Brain microvascular endothelial cell (primary cell): ENCODE measurements around the gene CKMT2.

Experiments
- DNase-seq: peaks from one replicate; pipeline ENCODE4 v3.0.0-alpha.2; 2020
- H3K27ac ChIP-seq: fragments of 250-450 bp; sonication (Bioruptor Pico); 2 replicates; pipeline ENCODE4 v1.5.1; 2020; ENCODE audit warnings: mild to moderate bottlenecking, moderate library complexity
- H3K27me3 ChIP-seq: fragments of 250-450 bp; sonication (Bioruptor Pico); replicated peaks from 2 replicates; pipeline ENCODE4 v1.5.1; 2020; ENCODE audit warnings: mild to moderate bottlenecking
- H3K36me3 ChIP-seq: fragments of 250-450 bp; sonication (Bioruptor Pico); replicated peaks from 2 replicates; pipeline ENCODE4 v1.5.1; 2020; ENCODE audit warnings: mild to moderate bottlenecking
- H3K4me3 ChIP-seq: 2 replicates; pipeline ENCODE4 v1.5.1; 2011; ENCODE audit warnings: low read depth, mild to moderate bottlenecking, control low read depth, low read length, moderate library complexity
- in situ Hi-C: cut with HindIII; loops from 2 replicates; pipeline ENCODE4 v1.10.0; 2017; ENCODE audit warnings: low sequenced_read_pairs, low pct_ligation_motif_present
- TF ChIP-seq, protein P1 (sequence below): IDR thresholded peaks from 2 replicates; pipeline ENCODE4 v1.5.1; 2011; ENCODE audit warnings: low read depth, mild to moderate bottlenecking, moderate library complexity, low read length, control low read depth, inconsistent platforms; ENCODE audit errors: missing control alignments

The CKMT2 gene

DNA sequence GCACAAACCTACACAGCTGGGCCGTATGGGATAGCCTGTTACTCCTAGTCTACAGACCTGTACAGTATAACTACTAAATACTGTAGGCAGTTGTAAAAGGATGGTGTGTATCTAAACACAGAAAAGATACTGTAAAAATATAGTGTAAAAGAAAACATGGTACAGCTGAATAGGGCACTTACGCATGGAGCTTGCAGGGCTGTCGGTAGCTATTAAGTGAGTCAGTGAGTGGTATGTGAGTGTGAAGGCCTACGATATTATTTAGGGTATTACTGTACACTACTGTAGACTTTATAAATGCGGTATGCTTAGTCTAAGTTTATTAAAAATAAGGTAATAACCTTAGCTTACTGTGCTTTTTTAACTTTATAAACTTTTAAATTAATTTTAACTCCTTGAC is 69.5 kb downstream of the CKMT2 start:
- H3K4me3 ChIP-seq: peak overlapping the region; percentile 94
- in situ Hi-C loops: no loop called here
- DNase-seq: peak; percentile 14

DNA sequence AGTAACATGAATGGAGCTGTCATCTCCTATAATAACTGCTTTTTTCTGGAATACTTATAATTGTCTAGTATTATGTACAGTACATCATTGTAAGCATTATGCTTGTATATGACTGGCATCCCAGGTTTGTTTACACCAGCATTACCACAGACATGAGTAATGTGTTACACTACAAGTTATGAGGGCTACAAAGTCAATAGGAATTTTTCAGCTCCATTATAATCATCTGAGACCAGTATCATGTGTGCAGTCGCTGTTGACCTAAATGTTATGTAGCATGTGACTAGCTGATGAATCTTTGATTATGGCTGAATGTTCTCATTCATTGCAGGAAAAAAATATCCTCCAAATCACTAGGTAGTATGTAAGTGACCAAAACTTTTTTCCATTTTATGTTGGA is 70.4 kb downstream of the CKMT2 start:
- Histone ChIP-seq H3K27ac (peak overlapping the region; percentile 54), H3K27me3 (no peaks in the 10 kb centered on the region), H3K4me3 (no peak overlapping the region), H3K36me3 (peaks cover 7% of the 10 kb centered on the region)
- DNase-seq: peak; percentile 65
- in situ Hi-C loops: no loop called here
- TF ChIP-seq, protein P1, sequence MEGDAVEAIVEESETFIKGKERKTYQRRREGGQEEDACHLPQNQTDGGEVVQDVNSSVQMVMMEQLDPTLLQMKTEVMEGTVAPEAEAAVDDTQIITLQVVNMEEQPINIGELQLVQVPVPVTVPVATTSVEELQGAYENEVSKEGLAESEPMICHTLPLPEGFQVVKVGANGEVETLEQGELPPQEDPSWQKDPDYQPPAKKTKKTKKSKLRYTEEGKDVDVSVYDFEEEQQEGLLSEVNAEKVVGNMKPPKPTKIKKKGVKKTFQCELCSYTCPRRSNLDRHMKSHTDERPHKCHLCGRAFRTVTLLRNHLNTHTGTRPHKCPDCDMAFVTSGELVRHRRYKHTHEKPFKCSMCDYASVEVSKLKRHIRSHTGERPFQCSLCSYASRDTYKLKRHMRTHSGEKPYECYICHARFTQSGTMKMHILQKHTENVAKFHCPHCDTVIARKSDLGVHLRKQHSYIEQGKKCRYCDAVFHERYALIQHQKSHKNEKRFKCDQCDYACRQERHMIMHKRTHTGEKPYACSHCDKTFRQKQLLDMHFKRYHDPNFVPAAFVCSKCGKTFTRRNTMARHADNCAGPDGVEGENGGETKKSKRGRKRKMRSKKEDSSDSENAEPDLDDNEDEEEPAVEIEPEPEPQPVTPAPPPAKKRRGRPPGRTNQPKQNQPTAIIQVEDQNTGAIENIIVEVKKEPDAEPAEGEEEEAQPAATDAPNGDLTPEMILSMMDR: no peak

More for the DNA sequence above, 69.5 kb downstream of the CKMT2 start:
- H3K27ac ChIP-seq: peak overlapping the region; percentile 96
- no peaks in the 10 kb centered on the region for H3K27me3 ChIP-seq
- TF ChIP-seq, protein P1: no peak
- peaks cover 7% of the 10 kb centered on the region for H3K36me3 ChIP-seq

DNA sequence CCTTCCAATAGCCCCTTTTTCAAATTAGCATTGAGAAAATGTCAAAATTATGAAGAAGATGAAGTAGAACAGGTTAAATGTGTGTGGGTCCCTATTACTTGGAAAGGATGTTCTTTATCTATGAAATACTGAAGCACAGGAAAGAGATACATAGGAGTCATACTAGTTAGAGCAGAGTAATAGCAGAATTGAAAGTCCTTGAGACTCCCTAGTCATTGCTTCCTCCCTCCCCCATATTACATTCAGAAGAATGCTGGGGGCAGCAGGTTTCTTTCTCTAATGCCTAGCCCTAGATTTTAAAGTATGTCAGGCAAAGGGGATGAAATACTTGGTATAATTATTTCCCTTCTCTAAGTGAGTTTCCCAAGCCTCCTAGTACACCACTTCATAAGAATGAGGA is 72.7 kb downstream of the CKMT2 start:
- TF ChIP-seq, protein P1: no peak
- Histone ChIP-seq H3K27me3 (no peaks in the 10 kb centered on the region), H3K27ac (no peak overlapping the region), H3K36me3 (peaks cover 11% of the 10 kb centered on the region), H3K4me3 (no peak overlapping the region)
- in situ Hi-C loops: no loop called here
- DNase-seq: no peak

DNA sequence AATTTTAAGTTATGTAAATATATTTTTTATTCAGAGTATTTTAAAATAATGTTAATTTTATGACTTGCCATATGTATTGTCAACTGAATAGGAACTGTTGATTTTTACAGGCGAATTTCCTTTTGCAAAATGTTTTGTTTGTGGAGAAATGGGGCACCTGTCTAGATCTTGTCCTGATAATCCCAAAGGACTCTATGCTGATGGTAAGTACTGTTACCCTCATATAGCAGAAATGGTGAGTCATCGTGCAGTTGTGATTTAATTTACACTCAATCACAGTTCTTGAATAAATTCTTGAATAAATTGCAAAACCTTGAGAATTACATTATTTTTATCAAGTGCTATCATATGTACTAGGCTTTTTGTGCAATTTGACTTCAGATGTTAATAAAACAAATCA is 75.7 kb downstream of the CKMT2 start:
- Histone ChIP-seq H3K27me3 (no peaks in the 10 kb centered on the region), H3K27ac (no peak overlapping the region), H3K36me3 (peaks cover 31% of the 10 kb centered on the region), H3K4me3 (no peak overlapping the region)
- in situ Hi-C loops: no loop called here
- no peak for DNase-seq
- TF ChIP-seq, protein P1: no peak

DNA sequence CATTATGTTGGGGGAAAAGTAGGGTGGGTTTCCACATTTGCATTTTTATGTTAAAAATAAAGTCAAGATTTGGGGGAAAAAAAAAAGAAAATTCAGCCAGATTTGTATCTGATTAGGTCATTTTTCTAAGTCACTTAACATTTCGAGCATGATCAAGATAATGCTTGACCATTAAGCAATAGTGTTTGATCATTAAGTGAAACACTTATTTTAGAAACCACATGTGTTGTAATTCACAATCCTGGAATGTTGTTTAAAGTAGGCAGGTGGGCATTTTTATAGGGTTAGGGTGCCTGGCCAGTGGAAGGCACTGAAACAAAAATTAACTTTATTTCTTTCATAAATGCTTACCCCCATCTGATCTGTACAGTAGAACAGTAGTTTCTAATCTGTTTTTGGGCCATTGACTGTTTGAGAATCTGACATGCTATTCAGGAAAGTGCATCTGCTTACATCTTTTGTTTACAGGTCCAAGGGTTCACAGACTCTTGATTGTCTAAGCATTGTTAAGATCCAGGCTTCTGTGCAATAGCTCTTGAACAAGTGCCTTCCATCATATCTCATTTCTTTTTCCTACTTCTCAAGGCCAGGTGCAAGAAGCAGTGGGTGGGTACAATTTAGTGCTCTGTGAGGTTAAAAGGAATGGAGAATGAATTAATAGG is 77.4 kb downstream of the CKMT2 start:
- peaks cover 28% of the 10 kb centered on the region for H3K36me3 ChIP-seq
- no peak overlapping the region for H3K4me3 ChIP-seq
- TF ChIP-seq, protein P1: no peak
- H3K27ac ChIP-seq: no peak overlapping the region
- no peak for DNase-seq
- in situ Hi-C loops: no loop called here
- H3K27me3 ChIP-seq: no peaks in the 10 kb centered on the region

DNA sequence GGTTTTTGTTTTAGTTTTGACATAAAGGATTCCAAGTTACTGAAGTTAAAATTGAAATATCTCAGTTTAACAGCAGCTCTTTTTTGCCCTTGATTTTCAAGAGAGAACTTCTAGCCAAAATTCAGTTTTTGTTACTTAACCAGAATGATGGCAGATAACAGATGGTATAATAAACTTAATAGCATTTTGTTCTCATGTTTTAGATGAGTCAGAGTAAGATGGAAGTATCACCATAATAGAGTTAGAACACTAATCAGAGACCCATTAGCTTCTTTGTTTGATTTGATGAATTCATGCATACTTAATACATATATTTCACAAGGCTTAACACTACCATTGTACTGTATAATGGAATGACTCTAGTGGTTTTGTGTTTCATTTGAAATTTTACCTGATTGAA is 80.2 kb downstream of the CKMT2 start:
- in situ Hi-C loops: no loop called here
- no peak overlapping the region for H3K4me3 ChIP-seq
- no peak for DNase-seq
- H3K27me3 ChIP-seq: no peaks in the 10 kb centered on the region
- TF ChIP-seq, protein P1: no peak
- H3K36me3 ChIP-seq: peaks cover 28% of the 10 kb centered on the region
- no peak overlapping the region for H3K27ac ChIP-seq
